ENCODE measurements around the gene CALHM6. TPM values are rescaled to one million over a fixed set of nuclear protein-coding genes. Genes with fewer than 3 reads are reported as not detected.
"Not testable (repeated sequence)": the region's sequence is repeated elsewhere in the genome, so short reads cannot be mapped to it uniquely, and the experiment has no call there.

CALHM6 gene
- polyA plus RNA-seq, 1 of the 3 experiments (the other 2 are of a cell fraction) = 0.51 TPM

- ChIA-PET CTCF (no interaction called here), POLR2A (no interaction called here)
- Histone ChIP-seq H2AFZ (ENCODE audit: low read depth) (no peak overlapping the region), H3K9ac (no peak overlapping the region), H3K4me2 (no peak overlapping the region), H3K36me3 (replicated peaks in 1 of 2; ENCODE audit: control insufficient read depth in 1 of 2, insufficient read depth in 2 of 2, low read length in 1 of 2) (no peaks in the 10 kb centered on the region), H3K9me2 (no peaks in the 10 kb centered on the region), H3K79me2 (ENCODE audit: insufficient read depth) (no peaks in the 10 kb centered on the region), H3K27ac (ENCODE audit: low read depth in 2 of 2, low read length in 1 of 2) (no peak overlapping the region), H3K9me3 (no peaks in the 10 kb centered on the region), H3K4me3 (ENCODE audit: low read depth in 2 of 2, low read length in 1 of 2) (no peak overlapping the region), H3K4me1 (ENCODE audit: control insufficient read depth in 1 of 2, insufficient read depth in 2 of 2, low read depth in 1 of 2, low read length in 1 of 2) (no peaks in the 10 kb centered on the region), H3K27me3 (ENCODE audit: insufficient read depth) (no peaks in the 10 kb centered on the region), H4K20me1 (ENCODE audit: insufficient read depth) (no peaks in the 10 kb centered on the region), H3F3A (replicated peaks; ENCODE audit: insufficient read depth) (no peaks in the 10 kb centered on the region)
- TF ChIP-seq TCF12 (IDR thresholded peaks at IDR 0.05) (no peak), IRF3 (IDR thresholded peaks at IDR 0.05; ENCODE audit: low read depth, low read length) (no peak), EZH2phosphoT487 (IDR thresholded peaks at IDR 0.05; ENCODE audit: borderline replicate concordance, low read depth) (no peak)
- DNase-seq = no peak
- 39% methylated on average over 1 of the region's 1 CpG for WGBS (ENCODE audit: low lambda C conversion rate)
Measured at GRCh38 chr6:116491610-116492330, 30.6 kb downstream of the CALHM6 start.

- Histone ChIP-seq H3K4me3 (ENCODE audit: low read depth in 2 of 2, low read length in 1 of 2) (no peak overlapping the region), H3K4me2 (no peak overlapping the region), H3K9ac (no peak overlapping the region), H3K27me3 (ENCODE audit: insufficient read depth) (no peaks in the 10 kb centered on the region), H3K36me3 (replicated peaks in 1 of 2; ENCODE audit: control insufficient read depth in 1 of 2, insufficient read depth in 2 of 2, low read length in 1 of 2) (no peaks in the 10 kb centered on the region), H3K79me2 (ENCODE audit: insufficient read depth) (no peaks in the 10 kb centered on the region), H3K4me1 (ENCODE audit: control insufficient read depth in 1 of 2, insufficient read depth in 2 of 2, low read depth in 1 of 2, low read length in 1 of 2) (no peaks in the 10 kb centered on the region), H3K27ac (ENCODE audit: low read depth in 2 of 2, low read length in 1 of 2) (no peak overlapping the region), H2AFZ (ENCODE audit: low read depth) (no peak overlapping the region), H3F3A (replicated peaks; ENCODE audit: insufficient read depth) (no peaks in the 10 kb centered on the region), H3K9me2 (no peaks in the 10 kb centered on the region), H4K20me1 (ENCODE audit: insufficient read depth) (no peaks in the 10 kb centered on the region), H3K9me3 (no peaks in the 10 kb centered on the region)
- no peak for DNase-seq
- CTCF ChIA-PET = no interaction called here
- TF ChIP-seq RXRA (IDR thresholded peaks at IDR 0.05; ENCODE audit: borderline replicate concordance, low read depth) (no peak), MAX (IDR thresholded peaks at IDR 0.05; ENCODE audit: low read depth) (no peak), YY1 (IDR thresholded peaks at IDR 0.05; ENCODE audit: low read depth) (no peak), FOXM1 (IDR thresholded peaks at IDR 0.05; ENCODE audit: low read depth) (no peak), USF1 (IDR thresholded peaks at IDR 0.05; ENCODE audit: borderline replicate concordance, low read depth) (no peak), PBX3 (IDR thresholded peaks at IDR 0.05) (no peak), RFX5 (IDR thresholded peaks at IDR 0.05; ENCODE audit: low read length) (no peak)
- 61% methylated on average over 6 of the region's 6 CpGs for WGBS (ENCODE audit: low lambda C conversion rate)
- POLR2A ChIA-PET = no interaction called here
Measured at GRCh38 chr6:116492331-116493067, 31.3 kb downstream of the CALHM6 start.

GRCh38 chr6:116495161-116495560, 34.0 kb downstream of the CALHM6 start:
- DNase-seq; H3K27me3 ChIP-seq (ENCODE audit: insufficient read depth); H3K9me2 ChIP-seq; POLR2A ChIA-PET; H3F3A ChIP-seq (replicated peaks; ENCODE audit: insufficient read depth); H3K27ac ChIP-seq (ENCODE audit: low read depth in 2 of 2, low read length in 1 of 2); H4K20me1 ChIP-seq (ENCODE audit: insufficient read depth); H3K4me1 ChIP-seq (ENCODE audit: control insufficient read depth in 1 of 2, insufficient read depth in 2 of 2, low read depth in 1 of 2, low read length in 1 of 2); H3K4me2 ChIP-seq; H3K9ac ChIP-seq; H3K36me3 ChIP-seq (replicated peaks in 1 of 2; ENCODE audit: control insufficient read depth in 1 of 2, insufficient read depth in 2 of 2, low read length in 1 of 2); H3K79me2 ChIP-seq (ENCODE audit: insufficient read depth); H3K9me3 ChIP-seq; H2AFZ ChIP-seq (ENCODE audit: low read depth); H3K4me3 ChIP-seq (ENCODE audit: low read depth in 2 of 2, low read length in 1 of 2): not testable (repeated sequence)
- CTCF ChIA-PET = interaction anchor here (2.2 kb wide), 1 partner anchor 207 kb away, joined by 8 read pairs; no protein-coding TSS in a partner anchor
- WGBS (ENCODE audit: low lambda C conversion rate) = 71% methylated on average over 1 of the region's 1 CpG
